ENCODE measurements around the gene SULT4A1.
"Not testable (repeated sequence)": the region's sequence is repeated elsewhere in the genome, so short reads cannot be mapped to it uniquely, and the experiment has no call there.

Gene SULT4A1

GRCh38 chr22:43886231-43886630, 23.9 kb upstream of the SULT4A1 start:
- DNase-seq (ENCODE audit: low read depth), result no peak

- DNase-seq (ENCODE audit: low read depth), result no peak
Measured at GRCh38 chr22:43885786-43886185, 23.5 kb upstream of the SULT4A1 start.

- no peak for DNase-seq (ENCODE audit: low read depth)
Measured at GRCh38 chr22:43885319-43885671, 23.0 kb upstream of the SULT4A1 start.

GRCh38 chr22:43884600-43885318, 22.4 kb upstream of the SULT4A1 start:
- no peak for DNase-seq (ENCODE audit: low read depth)

DNA sequence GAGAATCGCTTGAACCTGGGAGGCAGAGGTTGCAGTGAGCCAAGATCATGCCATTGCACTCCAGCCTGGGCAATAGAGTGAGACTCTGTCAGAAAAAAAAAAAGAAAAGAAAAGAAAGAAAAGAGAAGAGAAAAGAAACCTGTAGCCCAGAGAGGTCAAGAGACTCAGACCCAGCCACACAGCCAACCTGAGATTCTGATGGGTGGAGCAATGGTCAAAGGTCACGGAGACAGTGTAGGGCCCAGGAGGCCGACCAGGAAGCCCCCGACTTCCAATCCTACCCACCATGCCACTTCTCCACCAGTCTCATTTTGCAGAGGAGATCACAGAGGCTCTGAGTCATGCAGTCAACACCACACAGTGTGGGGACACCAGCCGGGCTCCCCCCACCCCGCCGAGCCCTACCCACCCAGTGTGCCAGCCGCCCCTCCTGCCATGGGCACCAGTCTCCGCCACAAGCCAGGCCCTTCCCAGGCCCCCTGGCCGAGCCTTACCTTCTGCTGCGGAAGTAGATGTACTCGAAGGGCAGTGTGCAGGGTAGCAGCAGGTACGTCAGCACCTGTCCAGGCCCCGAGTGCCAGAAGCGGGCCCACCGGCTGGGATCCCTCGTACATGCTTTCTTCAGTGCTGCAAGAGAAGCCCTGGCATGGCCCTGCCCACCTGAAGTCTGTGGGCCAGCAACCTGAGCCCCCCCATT, 21.6 kb upstream of the SULT4A1 start:
- DNase-seq (ENCODE audit: low read depth), result no peak

GRCh38 chr22:43883012-43883661, 20.8 kb upstream of the SULT4A1 start:
- peak; percentile 24 for DNase-seq (ENCODE audit: low read depth)

DNA sequence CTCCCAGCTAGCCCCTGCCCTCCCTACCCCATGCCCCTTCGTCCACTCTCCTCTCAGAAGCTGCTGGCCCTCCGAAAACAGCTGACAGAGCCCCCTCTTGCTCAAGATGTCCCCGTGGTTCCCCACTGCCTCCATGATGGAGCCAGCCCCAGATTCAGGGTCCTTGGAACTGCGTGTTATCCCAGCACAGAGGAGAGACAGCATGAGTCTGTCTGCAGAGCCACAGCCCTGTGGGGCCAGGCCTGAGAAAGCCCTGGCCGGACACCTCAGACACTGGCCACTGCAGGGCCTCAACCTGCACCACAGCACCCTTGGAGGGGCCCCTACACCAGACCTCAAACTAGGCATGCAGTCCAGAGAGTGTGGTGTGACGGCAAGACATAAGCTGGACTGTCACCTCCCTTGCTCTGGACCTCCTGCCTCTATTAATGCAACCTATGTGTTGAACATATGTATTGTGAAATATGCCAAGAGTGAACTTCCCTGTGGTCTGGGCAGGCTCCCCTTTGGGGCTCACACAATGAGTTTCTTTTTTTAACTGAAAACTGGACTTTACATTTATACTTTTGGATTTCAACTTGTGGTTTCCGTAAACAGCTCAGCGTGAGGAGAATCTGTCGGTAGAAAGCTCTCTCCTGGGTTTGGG, 19.9 kb upstream of the SULT4A1 start:
- DNase-seq (ENCODE audit: low read depth), result no peak

- DNase-seq (ENCODE audit: low read depth), result no peak
Measured at GRCh38 chr22:43881091-43882061, 19.1 kb upstream of the SULT4A1 start.

- no peak for DNase-seq (ENCODE audit: low read depth)
Measured at GRCh38 chr22:43880541-43880991, 18.3 kb upstream of the SULT4A1 start.

DNA sequence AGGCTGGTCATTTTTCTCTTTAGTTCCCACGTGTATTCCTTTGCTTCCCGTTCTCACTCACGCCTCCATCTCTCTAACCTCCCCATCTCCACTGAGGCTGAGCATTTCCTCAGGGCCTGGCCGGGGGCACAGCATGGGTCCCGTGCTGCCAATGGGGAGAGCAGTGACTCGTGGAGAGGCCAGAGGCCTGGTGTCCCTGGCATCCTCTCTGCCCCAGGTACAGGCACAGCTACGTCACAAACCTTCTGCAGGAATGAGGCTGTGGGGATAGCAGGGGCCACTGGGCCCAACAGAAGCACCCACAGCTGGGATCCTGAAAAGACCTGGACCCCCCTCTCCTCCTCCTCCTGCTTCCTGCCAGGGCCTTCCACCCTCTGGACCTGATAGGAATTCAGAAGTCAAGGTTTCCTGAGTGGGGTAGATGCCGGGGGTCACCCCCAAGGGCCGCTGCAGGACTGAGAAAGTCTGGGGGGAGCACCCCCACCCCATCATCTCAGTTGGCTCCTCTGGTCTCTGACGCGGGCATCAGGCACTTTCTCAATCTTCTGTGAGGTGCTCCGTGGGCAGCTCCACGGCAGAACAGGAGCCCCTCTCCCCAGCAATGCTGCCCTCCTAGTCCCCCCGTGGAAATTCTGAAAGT, 17.7 kb upstream of the SULT4A1 start:
- DNase-seq (ENCODE audit: low read depth), result no peak

GRCh38 chr22:43878831-43879550, 16.7 kb upstream of the SULT4A1 start:
- DNase-seq (ENCODE audit: low read depth), result no peak

DNA sequence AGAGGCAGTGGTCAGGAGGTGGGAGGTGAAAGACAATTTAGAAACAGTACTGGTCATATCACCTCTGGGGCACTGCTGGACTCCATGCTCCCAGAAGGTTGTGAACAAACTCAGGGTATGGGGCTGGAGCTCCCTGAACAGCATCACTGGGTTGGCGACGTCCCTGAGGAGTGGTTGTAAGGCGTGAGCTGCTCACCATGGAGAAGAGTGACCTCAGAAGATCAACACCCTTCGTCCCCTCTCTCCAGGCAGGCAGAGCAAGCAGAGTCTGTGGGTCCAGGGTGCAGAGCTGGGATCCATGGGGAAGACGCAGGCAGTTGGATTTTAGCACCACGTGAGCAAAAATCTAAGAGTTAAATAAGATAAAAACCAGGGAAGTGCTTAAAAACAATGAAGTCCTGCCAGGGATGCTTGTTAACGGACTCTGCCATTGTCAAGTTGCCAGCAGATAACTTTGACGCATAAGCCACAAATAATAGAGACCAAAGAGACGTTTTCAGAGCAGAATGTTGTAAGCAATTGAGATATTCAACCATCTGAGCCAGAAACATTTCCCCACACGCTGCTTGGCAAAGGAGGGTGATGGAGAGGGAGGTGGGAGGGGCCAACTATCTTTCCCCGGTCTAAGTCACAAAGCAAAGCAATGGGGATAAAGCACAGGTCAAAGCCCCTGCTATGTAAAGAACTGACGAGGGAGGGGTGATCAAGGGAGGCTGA, 15.9 kb upstream of the SULT4A1 start:
- DNase-seq (ENCODE audit: low read depth), result no peak

GRCh38 chr22:43876866-43877509, 14.7 kb upstream of the SULT4A1 start:
- no peak for DNase-seq (ENCODE audit: low read depth)

- DNase-seq (ENCODE audit: low read depth), result no peak
Measured at GRCh38 chr22:43869799-43870198, 7.5 kb upstream of the SULT4A1 start.

- DNase-seq (ENCODE audit: low read depth), result not testable (repeated sequence)
Measured at GRCh38 chr22:43869001-43869400, 6.7 kb upstream of the SULT4A1 start.

GRCh38 chr22:43867839-43868635, 5.7 kb upstream of the SULT4A1 start:
- DNase-seq (ENCODE audit: low read depth), result peak; percentile 6

GRCh38 chr22:43862882-43863202, 529 bp upstream of the SULT4A1 start:
- DNase-seq (ENCODE audit: low read depth), result no peak

- no peak for DNase-seq (ENCODE audit: low read depth)
Measured at GRCh38 chr22:43861529-43861928, 784 bp downstream of the SULT4A1 start.

Data from non-pigmented ciliary epithelial cell (primary cell).